Measurements from ENCODE around the gene ETDC. TPM values are rescaled to one million over a fixed set of nuclear protein-coding genes. Genes with fewer than 3 reads are reported as not detected.

ETDC gene
- total and polyA plus RNA-seq, 2 donors (not counting 1 experiment from before 2014, with no cell fraction given), result not detected

- Histone ChIP-seq H3K27ac (ENCODE audit: insufficient read depth, low read length) (no peak overlapping the region), H3K36me3 (ENCODE audit: control insufficient read depth, insufficient read depth, low read length) (no peaks in the 10 kb centered on the region), H3K4me3 (replicated peaks in 1 of 4; ENCODE audit: control extremely low read depth in 1 of 4, insufficient read depth in 1 of 4, low read depth in 3 of 4, low read length in 4 of 4) (no peak overlapping the region), H3K27me3 (ENCODE audit: control insufficient read depth, insufficient read depth, low read length) (no peaks in the 10 kb centered on the region), H3K9me3 (ENCODE audit: control insufficient read depth, insufficient read depth, low read depth, low read length) (no peaks in the 10 kb centered on the region), H3K79me2 (ENCODE audit: control insufficient read depth, insufficient read depth, low read length) (no peaks in the 10 kb centered on the region), H3K4me1 (ENCODE audit: control insufficient read depth, extremely low read depth, insufficient read depth, low read length) (no peaks in the 10 kb centered on the region), H3K9ac (ENCODE audit: insufficient read depth, low read length) (no peak overlapping the region), H4K20me1 (ENCODE audit: control insufficient read depth, extremely low read depth, insufficient read depth, low read length) (no peaks in the 10 kb centered on the region), H3K4me2 (ENCODE audit: extremely low read depth, insufficient read depth, low read length) (no peak overlapping the region), H2AFZ (ENCODE audit: low read length) (no peak overlapping the region)
- no peak for DNase-seq (ENCODE audit: low read depth in 2 of 2)
- TF ChIP-seq EZH2 (IDR thresholded peaks at IDR 0.05; ENCODE audit: low read length, missing control alignments), result no peak
- TF ChIP-seq CTCF (conservative IDR thresholded peaks at IDR 0.05 in 1 of 2, IDR thresholded peaks at IDR 0.05 in 1 of 2; ENCODE audit: low read depth in 1 of 2, low read length in 2 of 2), result no peak
These were observed 36.1 kb upstream of the ETDC start for GRCh38 chrX:135273162-135273561.

- no peaks in the 10 kb centered on the region for H3K4me1 ChIP-seq (ENCODE audit: control insufficient read depth, extremely low read depth, insufficient read depth, low read length)
- no peaks in the 10 kb centered on the region for H3K79me2 ChIP-seq (ENCODE audit: control insufficient read depth, insufficient read depth, low read length)
- H3K4me2 ChIP-seq (ENCODE audit: extremely low read depth, insufficient read depth, low read length), result no peak overlapping the region
- no peak overlapping the region for H3K9ac ChIP-seq (ENCODE audit: insufficient read depth, low read length)
- no peak overlapping the region for H2AFZ ChIP-seq (ENCODE audit: low read length)
- TF ChIP-seq CTCF (conservative IDR thresholded peaks at IDR 0.05 in 1 of 2, IDR thresholded peaks at IDR 0.05 in 1 of 2; ENCODE audit: low read depth in 1 of 2, low read length in 2 of 2) (no peak), EZH2 (IDR thresholded peaks at IDR 0.05; ENCODE audit: low read length, missing control alignments) (no peak)
- H3K27ac ChIP-seq (ENCODE audit: insufficient read depth, low read length), result no peak overlapping the region
- no peaks in the 10 kb centered on the region for H3K36me3 ChIP-seq (ENCODE audit: control insufficient read depth, insufficient read depth, low read length)
- H4K20me1 ChIP-seq (ENCODE audit: control insufficient read depth, extremely low read depth, insufficient read depth, low read length), result no peaks in the 10 kb centered on the region
- no peaks in the 10 kb centered on the region for H3K27me3 ChIP-seq (ENCODE audit: control insufficient read depth, insufficient read depth, low read length)
- H3K4me3 ChIP-seq (replicated peaks in 1 of 4; ENCODE audit: control extremely low read depth in 1 of 4, insufficient read depth in 1 of 4, low read depth in 3 of 4, low read length in 4 of 4), result no peak overlapping the region
- no peaks in the 10 kb centered on the region for H3K9me3 ChIP-seq (ENCODE audit: control insufficient read depth, insufficient read depth, low read depth, low read length)
- no peak for DNase-seq (ENCODE audit: low read depth in 2 of 2)
These were observed 33.3 kb upstream of the ETDC start for GRCh38 chrX:135275973-135276372.

GRCh38 chrX:135287266-135287823, 21.9 kb upstream of the ETDC start:
- Histone ChIP-seq H3K36me3 (ENCODE audit: control insufficient read depth, insufficient read depth, low read length) (no peaks in the 10 kb centered on the region), H3K79me2 (ENCODE audit: control insufficient read depth, insufficient read depth, low read length) (no peaks in the 10 kb centered on the region), H4K20me1 (ENCODE audit: control insufficient read depth, extremely low read depth, insufficient read depth, low read length) (no peaks in the 10 kb centered on the region), H3K27ac (ENCODE audit: insufficient read depth, low read length) (no peak overlapping the region), H3K4me2 (ENCODE audit: extremely low read depth, insufficient read depth, low read length) (no peak overlapping the region), H3K4me3 (replicated peaks in 1 of 4; ENCODE audit: control extremely low read depth in 1 of 4, insufficient read depth in 1 of 4, low read depth in 3 of 4, low read length in 4 of 4) (no peak overlapping the region), H3K9ac (ENCODE audit: insufficient read depth, low read length) (no peak overlapping the region), H3K27me3 (ENCODE audit: control insufficient read depth, insufficient read depth, low read length) (no peaks in the 10 kb centered on the region), H3K4me1 (ENCODE audit: control insufficient read depth, extremely low read depth, insufficient read depth, low read length) (no peaks in the 10 kb centered on the region), H2AFZ (ENCODE audit: low read length) (no peak overlapping the region), H3K9me3 (ENCODE audit: control insufficient read depth, insufficient read depth, low read depth, low read length) (no peaks in the 10 kb centered on the region)
- DNase-seq (ENCODE audit: low read depth in 2 of 2), result peak in 1 of 2 donors; percentile 1
- no peak for TF ChIP-seq CTCF (conservative IDR thresholded peaks at IDR 0.05 in 1 of 2, IDR thresholded peaks at IDR 0.05 in 1 of 2; ENCODE audit: low read depth in 1 of 2, low read length in 2 of 2)
- TF ChIP-seq EZH2 (IDR thresholded peaks at IDR 0.05; ENCODE audit: low read length, missing control alignments), result no peak

Measured in fibroblast of lung (primary cell).